Measurements from ENCODE around the gene UHMK1. TPM values are rescaled to one million over a fixed set of nuclear protein-coding genes. Genes with fewer than 3 reads are reported as not detected.

UHMK1 gene
- total RNA-seq, 6 experiments from 2014 or later: 97.6 to 121 (median 105) TPM

GRCh38 chr1:162466797-162467196 lies 30.8 kb upstream of the UHMK1 start:
- Mint-ChIP-seq H3K27ac (no peak overlapping the region), H3K9me3 (no peaks in the 10 kb centered on the region)

GRCh38 chr1:162470216-162470615 lies 27.4 kb upstream of the UHMK1 start:
- no peak for DNase-seq
- Mint-ChIP-seq H3K27me3 (ENCODE audit: insufficient read depth) (peaks cover 17% of the 10 kb centered on the region), H3K27ac (no peak overlapping the region), H3K4me1 (ENCODE audit: low read depth) (no peaks in the 10 kb centered on the region), H3K9me3 (no peaks in the 10 kb centered on the region), H3K4me3 (no peak overlapping the region), H3K36me3 (ENCODE audit: low read depth) (no peaks in the 10 kb centered on the region)
- no peak for TF ChIP-seq CTCF (IDR thresholded peaks at IDR 0.05)

More at GRCh38 chr1:162466797-162467196, 30.8 kb upstream of the UHMK1 start:
- H3K4me3 Mint-ChIP-seq: no peak overlapping the region
- no peak for DNase-seq
- H3K27me3 Mint-ChIP-seq (ENCODE audit: insufficient read depth): peaks cover 19% of the 10 kb centered on the region
- H3K4me1 Mint-ChIP-seq (ENCODE audit: low read depth): no peaks in the 10 kb centered on the region
- no peaks in the 10 kb centered on the region for H3K36me3 Mint-ChIP-seq (ENCODE audit: low read depth)
- no peak for TF ChIP-seq CTCF (IDR thresholded peaks at IDR 0.05)

- TF ChIP-seq CTCF (IDR thresholded peaks at IDR 0.05): no peak
- Mint-ChIP-seq H3K4me3 (no peak overlapping the region), H3K27ac (no peak overlapping the region), H3K9me3 (peaks cover 7% of the 10 kb centered on the region), H3K4me1 (ENCODE audit: low read depth) (no peaks in the 10 kb centered on the region), H3K36me3 (ENCODE audit: low read depth) (no peaks in the 10 kb centered on the region; the same call in 1 of the 2 replicates), H3K27me3 (ENCODE audit: insufficient read depth) (peaks cover 17% of the 10 kb centered on the region)
- no peak for DNase-seq
These were observed 26.2 kb upstream of the UHMK1 start for GRCh38 chr1:162471290-162471853.

GRCh38 chr1:162475089-162475488 lies 22.5 kb upstream of the UHMK1 start:
- H3K9me3 Mint-ChIP-seq: peaks cover 17% of the 10 kb centered on the region
- H3K27me3 Mint-ChIP-seq (ENCODE audit: insufficient read depth): peaks cover 11% of the 10 kb centered on the region
- DNase-seq: no peak
- TF ChIP-seq CTCF (IDR thresholded peaks at IDR 0.05): no peak
- H3K36me3 Mint-ChIP-seq (ENCODE audit: low read depth): peaks cover 5% of the 10 kb centered on the region
- no peak overlapping the region for H3K4me3 Mint-ChIP-seq
- no peak overlapping the region for H3K27ac Mint-ChIP-seq
- H3K4me1 Mint-ChIP-seq (ENCODE audit: low read depth): no peaks in the 10 kb centered on the region

- Mint-ChIP-seq H3K9me3 (peaks cover 17% of the 10 kb centered on the region), H3K4me3 (no peak overlapping the region), H3K36me3 (ENCODE audit: low read depth) (peaks cover 5% of the 10 kb centered on the region), H3K4me1 (ENCODE audit: low read depth) (no peaks in the 10 kb centered on the region), H3K27me3 (ENCODE audit: insufficient read depth) (peaks cover 11% of the 10 kb centered on the region), H3K27ac (no peak overlapping the region)
- TF ChIP-seq CTCF (IDR thresholded peaks at IDR 0.05): no peak
- no peak for DNase-seq
These were observed 22.0 kb upstream of the UHMK1 start for GRCh38 chr1:162475539-162476185.

Data from HFFc6 (cell line).